Mesendoderm (in vitro differentiated cells): Measurements from ENCODE around the gene KIF23.

Source experiments
- DNase-seq: peaks from one replicate; pipeline ENCODE4 v3.0.0; 2013
- H2AK5ac ChIP-seq: 2 replicates; pipeline ENCODE4 v1.6.1; 2013; ENCODE audit warnings: low read length, inconsistent platforms
- H2BK120ac ChIP-seq: 2 replicates; pipeline ENCODE4 v1.6.1; 2013; ENCODE audit warnings: low read depth, mild to moderate bottlenecking, low read length, moderate library complexity, mixed read lengths
- H2BK15ac ChIP-seq: replicated peaks from 2 replicates; pipeline ENCODE4 v1.6.1; 2013; ENCODE audit warnings: low read depth, mild to moderate bottlenecking, moderate library complexity
- H2BK5ac ChIP-seq: 2 replicates; pipeline ENCODE4 v1.6.1; 2013; ENCODE audit warnings: low read length, inconsistent platforms
- H3K18ac ChIP-seq: 2 replicates; pipeline ENCODE4 v1.6.1; 2013; ENCODE audit warnings: mild to moderate bottlenecking, low read length, mixed read lengths
- H3K23ac ChIP-seq: one replicate; pipeline ENCODE4 v1.6.1; 2013; ENCODE audit warnings: low read length
- H3K27ac ChIP-seq: 2 replicates; pipeline ENCODE4 v1.5.1; 2013; ENCODE audit warnings: low read depth, mild to moderate bottlenecking, inconsistent platforms, low read length, moderate library complexity
- H3K27me3 ChIP-seq: 2 replicates; pipeline ENCODE4 v1.6.1; 2013; ENCODE audit warnings: low read length, control low read depth, mild to moderate bottlenecking, inconsistent platforms; ENCODE audit not compliant: insufficient read depth, poor library complexity
- H3K36me3 ChIP-seq: 2 replicates; pipeline ENCODE4 v1.6.1; 2013; ENCODE audit warnings: low read length, inconsistent platforms; ENCODE audit not compliant: control insufficient read depth, insufficient read depth
- H3K4ac ChIP-seq: one replicate; pipeline ENCODE4 v1.6.1; 2013; ENCODE audit warnings: low read depth, mild to moderate bottlenecking, low read length, moderate library complexity
- H3K4me1 ChIP-seq: 2 replicates; pipeline ENCODE4 v1.6.1; 2013; ENCODE audit warnings: low read depth, low read length, inconsistent platforms; ENCODE audit not compliant: control insufficient read depth
- H3K4me2 ChIP-seq: 2 replicates; pipeline ENCODE4 v1.6.1; 2013; ENCODE audit warnings: low read length
- H3K4me3 ChIP-seq: 2 replicates; pipeline ENCODE4 v1.5.1; 2013; ENCODE audit warnings: mild to moderate bottlenecking, low read length
- H3K56ac ChIP-seq: one replicate; pipeline ENCODE4 v1.6.1; 2013; ENCODE audit warnings: low read length
- H3K79me1 ChIP-seq: 2 replicates; pipeline ENCODE4 v1.6.1; 2013; ENCODE audit warnings: low read length, inconsistent platforms
- H3K79me2 ChIP-seq: 2 replicates; pipeline ENCODE4 v1.6.1; 2013; ENCODE audit warnings: mild to moderate bottlenecking, low read length; ENCODE audit not compliant: control insufficient read depth, insufficient read depth
- H3K9ac ChIP-seq: 2 replicates; pipeline ENCODE4 v1.6.1; 2013; ENCODE audit warnings: low read length, inconsistent platforms
- H4K5ac ChIP-seq: one replicate; pipeline ENCODE4 v1.6.1; 2013; ENCODE audit warnings: low read length
- H4K8ac ChIP-seq: one replicate; pipeline ENCODE4 v1.6.1; 2013; ENCODE audit warnings: low read depth, mild to moderate bottlenecking, control low read depth, low read length, moderate library complexity
- WGBS: extraction: QIAGEN DNeasy Blood & Tissue Kit; methylation state at CpG from one replicate; pipeline ENCODE4 v1.1.7; 2013; ENCODE audit warnings: low lambda C conversion rate, missing lambda C conversion rate; ENCODE audit not compliant: insufficient coverage; ENCODE audit errors: extremely low coverage; 5-methylcytosine and 5-hydroxymethylcytosine counted together

The KIF23 gene

DNA sequence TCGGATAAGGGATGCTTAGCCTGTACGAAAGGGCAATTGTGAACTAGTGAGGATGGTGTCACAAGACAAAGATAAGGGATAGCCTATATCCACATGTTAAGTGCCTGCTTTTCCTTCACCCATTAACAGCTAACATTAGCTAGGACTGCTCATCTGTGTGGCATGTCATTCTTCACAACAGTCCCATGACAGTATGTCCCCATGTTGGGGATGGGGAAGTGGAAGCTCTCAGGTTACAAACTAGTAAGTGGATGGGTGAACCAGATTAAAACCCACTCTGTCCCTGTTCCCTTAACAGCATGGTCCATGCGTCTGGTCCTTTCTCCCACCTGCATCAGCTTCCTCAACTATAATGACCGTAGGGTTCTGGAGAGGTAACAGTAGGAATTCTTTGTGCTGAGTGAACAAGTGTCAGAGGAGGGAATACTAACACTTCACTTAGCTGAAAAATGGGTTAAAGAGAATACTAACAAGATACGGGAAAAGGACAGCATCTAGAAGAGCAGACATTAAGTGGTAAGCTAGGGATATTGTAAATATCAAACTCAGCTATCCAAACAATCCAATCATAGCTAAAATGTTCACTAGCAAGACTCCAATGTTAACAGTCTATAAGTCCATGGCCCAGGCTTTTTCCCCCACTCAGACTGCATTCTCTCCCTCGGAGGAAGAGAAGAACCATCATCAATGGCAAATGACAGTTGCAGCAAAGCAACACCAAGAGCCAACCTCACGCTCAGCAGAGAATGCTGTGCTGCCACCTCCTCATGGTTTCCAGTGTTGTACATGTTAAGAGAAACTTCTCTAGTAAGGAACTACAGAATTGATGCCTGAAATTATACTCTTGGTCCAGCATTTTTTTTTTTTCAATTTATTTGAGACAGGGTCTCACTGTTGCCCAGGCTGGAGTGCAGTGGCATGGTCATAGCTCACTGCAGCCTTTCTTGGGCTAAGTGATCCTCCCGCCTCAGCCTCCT lies 43.4 kb downstream of the KIF23 start:
- Histone ChIP-seq H2BK5ac (no peak overlapping the region), H3K4ac (no peak overlapping the region), H3K23ac (no peak overlapping the region), H2AK5ac (no peak overlapping the region), H3K56ac (no peak overlapping the region), H3K27me3 (no peaks in the 10 kb centered on the region), H3K9ac (no peak overlapping the region), H3K4me2 (no peak overlapping the region), H4K5ac (no peak overlapping the region), H2BK15ac (no peak overlapping the region), H3K18ac (no peak overlapping the region), H3K79me2 (peaks cover 28% of the 10 kb centered on the region), H2BK120ac (no peak overlapping the region), H3K4me3 (no peak overlapping the region), H3K79me1 (peaks cover 3% of the 10 kb centered on the region), H3K36me3 (peaks cover 10% of the 10 kb centered on the region), H4K8ac (no peak overlapping the region), H3K27ac (no peak overlapping the region), H3K4me1 (no peaks in the 10 kb centered on the region)
- no CpG with 5 or more reads among the region's 8 CpGs for WGBS
- DNase-seq, result peak; percentile 71

DNA sequence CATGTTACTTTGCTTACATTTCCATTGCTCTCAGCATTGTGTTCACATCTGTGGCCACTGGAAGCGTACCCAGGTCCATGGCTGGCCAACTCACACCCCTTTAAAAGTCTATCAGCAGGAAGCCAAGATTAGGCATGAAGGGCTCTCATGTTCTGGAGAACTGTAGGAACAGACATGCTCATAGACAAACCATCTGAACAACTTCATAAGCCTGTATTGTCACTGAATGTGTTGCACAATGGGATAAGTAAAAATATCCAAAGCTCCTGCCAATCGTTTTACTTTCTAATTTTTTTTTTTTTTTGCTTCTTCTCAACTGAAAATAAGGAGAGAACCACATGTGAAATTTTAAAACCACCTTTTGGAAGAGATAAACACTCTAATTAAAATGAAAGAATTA lies 44.9 kb downstream of the KIF23 start:
- H3K56ac ChIP-seq, result no peak overlapping the region

DNA sequence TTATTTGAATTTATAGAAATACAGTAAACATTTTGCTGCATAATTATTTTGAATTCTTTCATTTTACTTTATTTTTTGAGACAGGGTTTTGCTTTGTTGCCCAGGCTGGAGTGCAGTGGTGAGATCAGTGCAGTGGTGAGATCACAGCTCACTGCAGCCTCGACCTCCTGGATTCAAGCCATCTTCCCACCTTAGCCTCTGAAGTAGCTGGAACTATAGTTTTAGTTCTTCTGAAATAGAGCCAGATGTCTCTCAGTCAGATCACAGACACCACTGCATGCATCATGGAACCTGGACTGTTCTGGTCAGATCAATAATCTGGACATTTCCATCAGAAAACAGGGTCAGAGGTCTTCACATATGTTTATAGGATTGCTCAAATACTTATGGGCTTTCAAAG lies 46.3 kb downstream of the KIF23 start:
- H4K8ac ChIP-seq, result no peak overlapping the region
- no peak overlapping the region for H3K23ac ChIP-seq
- H2BK120ac ChIP-seq, result no peak overlapping the region
- peaks cover 3% of the 10 kb centered on the region for H3K79me2 ChIP-seq
- H3K27ac ChIP-seq, result no peak overlapping the region
- H2AK5ac ChIP-seq, result no peak overlapping the region
- H2BK15ac ChIP-seq, result no peak overlapping the region
- no peaks in the 10 kb centered on the region for H3K27me3 ChIP-seq
- no peaks in the 10 kb centered on the region for H3K4me1 ChIP-seq
- peaks cover 6% of the 10 kb centered on the region for H3K36me3 ChIP-seq
- no peak overlapping the region for H3K4me3 ChIP-seq
- H2BK5ac ChIP-seq, result no peak overlapping the region
- WGBS, result no CpG with 5 or more reads among the region's 1 CpG
- H3K56ac ChIP-seq, result no peak overlapping the region
- no peak overlapping the region for H3K18ac ChIP-seq
- no peak overlapping the region for H4K5ac ChIP-seq
- H3K4me2 ChIP-seq, result no peak overlapping the region
- no peak overlapping the region for H3K4ac ChIP-seq
- no peak overlapping the region for H3K9ac ChIP-seq
- H3K79me1 ChIP-seq, result peaks cover 3% of the 10 kb centered on the region
- DNase-seq, result no peak

More for the DNA sequence above, 44.9 kb downstream of the KIF23 start:
- no peak overlapping the region for H2BK15ac ChIP-seq
- H3K4me1 ChIP-seq, result no peaks in the 10 kb centered on the region
- H2AK5ac ChIP-seq, result no peak overlapping the region
- no peak overlapping the region for H3K18ac ChIP-seq
- peaks cover 3% of the 10 kb centered on the region for H3K79me1 ChIP-seq
- H3K9ac ChIP-seq, result no peak overlapping the region
- WGBS, result no CpG with 5 or more reads among the region's 2 CpGs
- H3K36me3 ChIP-seq, result peaks cover 10% of the 10 kb centered on the region
- H3K27ac ChIP-seq, result no peak overlapping the region
- H4K8ac ChIP-seq, result no peak overlapping the region
- no peaks in the 10 kb centered on the region for H3K27me3 ChIP-seq
- no peak overlapping the region for H3K4me3 ChIP-seq
- peaks cover 15% of the 10 kb centered on the region for H3K79me2 ChIP-seq
- no peak for DNase-seq
- H4K5ac ChIP-seq, result no peak overlapping the region
- no peak overlapping the region for H3K4me2 ChIP-seq
- H3K4ac ChIP-seq, result no peak overlapping the region
- H2BK5ac ChIP-seq, result no peak overlapping the region
- H2BK120ac ChIP-seq, result no peak overlapping the region
- H3K23ac ChIP-seq, result no peak overlapping the region

DNA sequence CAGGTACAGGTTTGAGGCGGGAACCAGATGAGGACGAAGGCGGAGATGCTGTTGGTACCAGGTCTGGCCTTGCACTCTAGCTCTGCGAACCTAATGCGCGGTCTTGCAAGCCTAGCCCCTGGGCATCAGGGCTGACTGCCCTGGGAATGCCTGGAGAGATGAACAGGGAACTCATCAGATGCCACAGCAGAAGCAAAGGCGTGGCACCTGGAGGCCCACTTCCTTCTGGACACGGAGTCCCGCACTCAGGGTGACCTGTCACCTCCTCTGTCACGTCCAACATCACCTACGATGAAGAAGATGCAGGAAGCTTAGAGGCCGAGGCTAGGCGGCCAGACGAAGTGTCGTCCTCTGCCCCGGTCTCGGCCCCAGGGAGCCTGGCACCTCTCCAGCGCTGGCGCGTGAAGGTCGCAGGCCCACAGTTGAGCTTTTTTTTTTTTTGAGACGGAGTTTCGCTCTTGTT lies 47.9 kb downstream of the KIF23 start:
- H2AK5ac ChIP-seq, result no peak overlapping the region
- H3K9ac ChIP-seq, result peak overlapping the region; percentile 64
- no peak overlapping the region for H4K5ac ChIP-seq
- no peaks in the 10 kb centered on the region for H3K27me3 ChIP-seq
- no peak for DNase-seq
- no CpG with 5 or more reads among the region's 23 CpGs for WGBS
- H2BK120ac ChIP-seq, result no peak overlapping the region
- H3K56ac ChIP-seq, result peak overlapping the region; percentile 18
- H3K27ac ChIP-seq, result no peak overlapping the region
- H3K36me3 ChIP-seq, result no peaks in the 10 kb centered on the region
- H3K4me2 ChIP-seq, result no peak overlapping the region
- no peak overlapping the region for H2BK5ac ChIP-seq
- H3K4me3 ChIP-seq, result no peak overlapping the region
- no peaks in the 10 kb centered on the region for H3K4me1 ChIP-seq
- no peaks in the 10 kb centered on the region for H3K79me1 ChIP-seq
- no peak overlapping the region for H3K23ac ChIP-seq
- no peak overlapping the region for H3K18ac ChIP-seq
- no peak overlapping the region for H2BK15ac ChIP-seq
- H4K8ac ChIP-seq, result no peak overlapping the region
- H3K79me2 ChIP-seq, result no peaks in the 10 kb centered on the region
- no peak overlapping the region for H3K4ac ChIP-seq

DNA sequence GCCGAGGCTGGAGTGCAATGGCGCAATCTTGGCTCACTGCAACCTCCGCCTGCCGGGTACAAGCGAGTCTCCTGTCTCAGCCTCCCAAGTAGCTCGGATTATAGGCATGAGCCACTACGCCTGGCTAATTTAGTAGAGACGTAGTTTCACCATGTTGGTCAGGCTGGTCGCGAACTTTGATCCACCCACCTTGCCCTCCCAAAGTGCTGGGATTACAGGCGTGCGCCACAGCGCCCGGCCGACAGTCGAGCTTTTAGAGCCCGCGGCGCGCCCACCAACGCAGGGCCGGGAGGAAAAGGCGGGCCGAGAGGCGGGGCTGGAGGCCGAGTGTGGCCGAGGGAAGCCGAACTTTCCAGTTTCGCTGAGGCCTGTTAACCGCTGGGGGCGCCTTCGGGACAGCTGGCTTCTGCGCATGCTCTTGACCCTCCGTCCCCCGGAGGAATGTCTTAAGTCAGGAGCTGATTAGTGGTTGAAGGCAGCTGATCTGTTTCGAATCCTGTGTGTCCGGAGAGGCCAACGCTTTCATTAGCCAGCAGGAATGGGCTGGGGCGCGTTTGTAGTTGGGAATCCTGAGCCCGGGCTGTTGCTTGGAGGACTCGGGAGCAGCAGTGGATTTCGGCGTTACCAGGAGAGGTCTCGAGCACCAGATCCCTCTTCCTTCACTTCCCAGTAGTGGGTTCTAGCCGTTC lies 48.5 kb downstream of the KIF23 start:
- H3K4me1 ChIP-seq, result no peaks in the 10 kb centered on the region
- no peak overlapping the region for H2BK120ac ChIP-seq
- peak overlapping the region; percentile 76 for H3K4me2 ChIP-seq
- peak overlapping the region; percentile 95 for H3K27ac ChIP-seq
- H3K79me1 ChIP-seq, result no peaks in the 10 kb centered on the region
- H3K18ac ChIP-seq, result peak overlapping the region; percentile 86
- WGBS, result no CpG with 5 or more reads among the region's 46 CpGs
- H3K4ac ChIP-seq, result peak overlapping the region; percentile 65
- no peaks in the 10 kb centered on the region for H3K27me3 ChIP-seq
- H4K5ac ChIP-seq, result no peak overlapping the region
- no peak overlapping the region for H3K23ac ChIP-seq
- H3K79me2 ChIP-seq, result no peaks in the 10 kb centered on the region
- DNase-seq, result peak; percentile 99
- no peaks in the 10 kb centered on the region for H3K36me3 ChIP-seq
- no peak overlapping the region for H2BK15ac ChIP-seq
- no peak overlapping the region for H4K8ac ChIP-seq
- H3K9ac ChIP-seq, result peak overlapping the region; percentile 82
- H3K56ac ChIP-seq, result peak overlapping the region; percentile 95
- peak overlapping the region; percentile 22 for H3K4me3 ChIP-seq
- H2BK5ac ChIP-seq, result peak overlapping the region; percentile 28
- H2AK5ac ChIP-seq, result no peak overlapping the region
